ENCODE results near the gene SPTB.

SPTB gene

GRCh38 chr14:64848239-64848638 lies 31.5 kb downstream of the SPTB start:
- no peak for DNase-seq

DNA sequence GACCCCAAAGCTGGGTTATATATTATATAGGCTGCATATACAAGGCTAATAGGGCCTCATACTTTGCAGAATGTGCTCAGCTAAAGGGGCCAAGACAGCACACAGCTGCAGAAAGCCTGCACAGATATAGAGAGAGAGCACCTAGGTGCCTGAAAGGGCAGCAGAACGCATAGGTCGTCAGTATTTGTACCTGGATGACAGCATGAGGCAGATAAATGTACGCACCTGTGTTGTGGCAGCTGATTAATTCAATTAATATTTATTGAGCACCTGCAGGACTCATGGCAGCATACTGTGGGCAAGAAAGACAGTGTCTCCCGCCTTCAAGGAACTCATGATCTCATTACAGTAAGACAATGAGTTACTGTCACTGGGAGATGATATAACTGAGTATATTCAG lies 33.4 kb downstream of the SPTB start:
- no peak for DNase-seq

DNA sequence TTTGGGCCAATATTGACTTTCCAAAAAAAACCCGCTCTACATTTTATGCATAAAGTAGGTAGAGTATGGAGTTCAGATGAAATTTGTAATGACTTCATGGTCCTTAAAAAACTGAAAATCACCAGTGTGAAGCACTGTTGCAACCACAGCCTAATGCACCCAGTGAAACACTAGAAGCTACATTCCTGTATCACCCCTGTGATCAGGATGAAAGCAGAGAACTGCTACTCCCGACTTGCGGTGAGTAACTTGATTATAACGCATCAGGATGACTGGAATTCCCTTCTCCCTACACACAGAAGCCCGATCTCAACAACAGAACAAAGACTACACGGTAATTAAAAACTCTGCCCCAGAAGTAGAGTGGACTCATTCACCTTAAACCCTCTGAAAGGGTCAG lies 33.8 kb downstream of the SPTB start:
- peak; percentile 38 for DNase-seq

- peak; percentile 100 for DNase-seq
Observed at GRCh38 chr14:64844969-64845536, 34.7 kb downstream of the SPTB start.

GRCh38 chr14:64844272-64844671 lies 35.4 kb downstream of the SPTB start:
- no peak for DNase-seq

DNA sequence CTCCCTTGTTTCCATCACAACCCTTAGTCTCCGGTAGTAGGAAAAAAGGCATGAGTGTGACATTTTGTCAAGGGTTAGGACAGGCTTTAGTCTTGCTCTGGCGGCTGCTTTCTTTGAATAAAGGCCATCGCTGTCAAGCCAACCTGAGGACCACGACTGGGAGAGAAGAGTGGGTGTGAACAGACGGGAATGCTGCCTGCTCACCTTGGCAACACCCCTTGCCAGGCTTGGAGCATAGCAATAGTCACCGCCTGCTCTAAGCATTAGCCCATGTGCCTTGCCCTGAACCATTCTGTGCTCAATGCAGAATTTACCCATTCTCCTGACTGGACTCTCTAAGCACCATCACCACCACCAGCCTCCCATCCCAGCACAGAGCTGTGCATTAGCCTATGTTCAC lies 36.2 kb downstream of the SPTB start:
- no peak for DNase-seq

DNA sequence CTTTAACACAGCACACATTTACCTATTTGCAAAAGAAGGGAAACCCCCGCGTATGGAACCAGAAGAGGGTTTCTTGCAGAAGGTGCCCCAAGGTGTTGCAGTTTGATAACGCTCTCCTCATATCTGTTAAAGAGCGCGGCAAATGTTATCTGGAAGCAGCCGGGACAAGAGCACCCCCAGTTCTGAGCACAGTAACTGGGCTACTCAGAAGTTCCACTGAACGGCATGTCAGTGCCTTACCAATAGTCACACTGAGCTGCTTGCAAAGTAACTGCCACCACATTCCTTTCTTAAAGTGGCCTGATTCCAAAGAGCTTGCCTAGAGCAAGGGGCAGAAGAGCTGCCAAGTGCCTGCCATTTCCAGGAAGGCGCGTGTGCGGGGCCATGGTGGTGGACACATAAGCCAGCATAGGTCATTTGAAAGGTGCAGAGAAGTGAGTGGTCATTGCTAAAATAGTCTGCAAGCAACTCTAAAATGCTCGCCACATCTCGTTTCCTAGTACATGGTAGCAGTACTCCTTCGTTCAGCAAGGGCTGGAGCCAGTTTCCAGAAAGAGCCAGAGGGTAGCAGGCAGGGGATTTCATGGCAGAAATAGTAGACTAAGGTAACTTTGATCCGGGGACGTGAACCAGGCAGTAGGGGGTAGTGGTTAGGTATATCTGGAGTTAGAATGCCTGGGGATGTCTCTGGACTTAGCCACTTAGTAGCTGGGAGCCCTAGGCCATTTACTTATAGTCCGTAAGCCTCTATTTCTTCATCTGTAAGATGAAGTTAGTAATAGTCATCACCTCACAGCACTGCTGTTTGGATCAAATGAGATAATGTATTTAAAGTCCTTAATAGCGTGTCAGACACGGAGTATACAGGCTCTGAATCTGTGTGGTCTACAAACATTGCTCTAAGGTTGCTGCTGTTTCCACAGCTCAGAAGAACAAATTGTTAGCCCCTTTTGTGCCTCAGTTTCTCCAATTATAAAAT lies 37.6 kb downstream of the SPTB start:
- peak; percentile 99 for DNase-seq

DNA sequence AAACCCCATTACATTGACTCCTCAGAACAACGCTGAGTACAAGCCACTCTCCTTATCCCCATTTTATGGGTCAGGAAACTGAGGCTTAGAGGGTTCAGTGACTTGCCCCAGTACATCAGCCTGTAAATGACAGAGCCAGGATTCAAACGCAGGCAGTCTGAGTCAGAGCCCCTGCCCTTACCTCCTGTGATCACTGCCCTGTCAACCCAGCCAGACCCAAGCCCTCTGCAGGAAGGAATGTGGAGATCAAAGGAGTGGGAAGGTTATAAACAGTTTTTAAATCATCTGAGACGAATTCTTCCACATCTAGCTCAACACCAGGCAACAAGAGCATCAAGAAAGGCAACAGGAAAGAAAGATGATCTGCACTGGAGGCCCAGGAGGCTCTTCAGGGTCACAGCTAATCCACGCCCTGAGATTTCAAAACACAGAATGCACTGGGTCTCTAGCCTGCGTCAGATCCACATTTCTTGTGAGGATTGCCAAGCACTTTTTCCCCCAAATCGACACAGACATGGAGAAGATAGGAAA lies 38.5 kb downstream of the SPTB start:
- DNase-seq: peak; percentile 84

DNA sequence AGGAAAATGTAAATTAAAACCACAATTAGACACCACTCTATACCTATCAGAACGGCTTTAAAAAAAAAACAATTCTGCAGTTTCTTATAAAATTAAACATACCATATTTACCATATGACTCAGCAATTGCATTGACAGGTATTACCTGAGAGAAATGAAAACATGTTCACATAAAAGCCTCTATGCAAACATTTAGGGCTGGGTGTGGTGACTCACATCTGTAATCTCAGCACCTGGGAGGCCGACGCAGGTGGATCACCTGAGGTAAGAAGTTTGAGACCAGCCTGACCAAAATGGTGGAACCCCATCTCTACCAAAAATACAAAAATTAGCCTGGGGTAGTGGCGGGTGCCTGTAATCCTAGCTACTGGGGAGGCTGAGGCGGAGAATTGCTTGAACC lies 41.1 kb downstream of the SPTB start:
- DNase-seq: no peak

DNA sequence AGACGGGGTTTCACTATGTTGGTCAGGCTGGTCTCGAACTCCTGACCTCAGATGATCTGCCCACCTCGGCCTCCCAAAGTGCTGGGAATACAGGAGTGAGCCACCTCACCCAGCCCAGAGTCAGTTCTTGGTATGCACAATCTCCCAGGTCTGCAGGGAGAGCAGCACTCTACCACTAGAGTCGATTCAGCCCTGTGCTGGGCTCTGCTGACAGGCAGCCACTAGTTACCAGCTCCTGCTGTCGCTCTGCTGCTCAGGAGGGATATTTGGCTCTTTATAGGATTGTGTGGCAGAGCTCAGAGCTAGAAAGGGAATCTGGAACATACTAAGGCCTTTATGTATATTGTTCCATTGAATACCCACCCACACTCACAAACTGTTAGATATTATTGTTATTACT lies 44.3 kb downstream of the SPTB start:
- DNase-seq: no peak

- no peak for DNase-seq
Observed at GRCh38 chr14:64834965-64835364, 44.7 kb downstream of the SPTB start.

DNA sequence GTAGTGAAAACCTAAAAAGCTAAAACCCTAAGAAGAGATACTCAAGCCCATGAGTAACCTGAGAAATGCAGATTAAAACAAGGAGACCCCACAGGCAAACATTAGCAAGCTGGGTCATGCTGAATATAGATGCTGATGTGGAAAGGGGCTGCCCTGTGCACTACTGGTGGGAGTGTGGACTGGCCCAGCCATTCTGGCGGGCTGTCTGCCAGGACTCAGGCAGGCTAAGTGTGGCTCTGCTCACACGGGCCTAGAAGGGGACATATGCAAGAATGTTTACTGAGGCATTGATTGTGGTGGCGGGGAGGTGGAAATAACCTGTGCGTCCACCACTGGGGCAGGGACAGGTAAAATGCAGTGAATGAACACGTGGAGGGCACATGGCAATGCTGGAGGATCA lies 48.3 kb downstream of the SPTB start:
- DNase-seq: no peak

DNA sequence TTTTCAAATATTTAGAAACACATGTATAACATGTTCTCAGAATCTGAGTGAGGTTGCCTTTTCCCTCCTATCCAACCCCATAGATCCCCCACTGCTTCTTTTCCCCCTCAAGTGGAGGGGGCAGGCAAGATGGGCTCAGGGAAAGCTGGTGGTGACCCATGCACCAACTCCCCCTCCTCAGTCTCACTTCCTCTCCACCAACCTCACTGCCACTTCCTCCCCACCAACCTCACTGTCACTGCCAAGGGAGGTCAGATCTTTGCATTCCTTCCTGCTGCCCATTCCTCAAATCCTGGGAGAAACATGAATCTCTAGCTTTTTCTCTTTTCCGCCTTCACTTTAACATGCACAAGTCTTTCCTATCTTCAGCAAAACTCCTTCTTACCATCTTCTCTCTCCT lies 48.7 kb downstream of the SPTB start:
- DNase-seq: no peak

- no peak for DNase-seq
Observed at GRCh38 chr14:64828071-64828470, 51.6 kb downstream of the SPTB start.

DNA sequence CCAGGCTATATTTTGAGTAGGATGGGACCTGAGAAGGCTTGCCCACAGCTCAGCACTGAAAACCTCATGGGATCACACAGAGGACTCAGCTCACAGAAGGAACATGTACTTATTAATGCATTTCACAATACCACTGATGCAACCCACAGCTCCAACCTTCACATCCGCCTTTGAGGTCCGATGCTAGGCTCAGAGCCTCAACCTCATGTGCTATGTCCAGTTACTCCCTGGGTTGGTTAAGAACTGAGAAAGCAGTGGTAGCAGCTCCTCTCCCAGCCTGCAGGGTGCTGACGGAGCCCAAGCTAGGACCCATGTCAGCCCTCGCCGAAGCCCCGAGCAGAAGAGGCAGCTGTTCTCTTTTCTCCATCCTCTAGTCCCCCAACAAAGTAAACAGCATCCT lies 52.9 kb downstream of the SPTB start:
- DNase-seq: no peak

DNA sequence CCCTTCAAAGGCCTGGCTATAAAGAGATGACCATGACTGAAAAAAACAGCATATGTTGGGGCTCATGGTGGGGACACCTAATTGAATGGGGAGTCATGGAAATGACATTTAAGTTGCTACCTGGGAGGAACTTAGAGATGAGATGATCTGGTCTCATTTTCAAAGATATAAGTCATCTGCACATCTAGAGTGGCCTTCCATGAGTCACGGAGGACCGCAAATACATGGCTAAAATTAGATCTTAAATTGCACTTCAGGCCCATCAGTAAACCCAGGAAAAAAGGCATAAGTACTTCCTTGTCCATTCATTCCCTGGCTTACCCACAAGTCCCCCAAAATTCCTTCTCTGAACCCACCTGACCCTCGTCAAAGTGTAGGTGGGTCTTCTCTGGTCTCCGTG lies 53.4 kb downstream of the SPTB start:
- DNase-seq: no peak

DNA sequence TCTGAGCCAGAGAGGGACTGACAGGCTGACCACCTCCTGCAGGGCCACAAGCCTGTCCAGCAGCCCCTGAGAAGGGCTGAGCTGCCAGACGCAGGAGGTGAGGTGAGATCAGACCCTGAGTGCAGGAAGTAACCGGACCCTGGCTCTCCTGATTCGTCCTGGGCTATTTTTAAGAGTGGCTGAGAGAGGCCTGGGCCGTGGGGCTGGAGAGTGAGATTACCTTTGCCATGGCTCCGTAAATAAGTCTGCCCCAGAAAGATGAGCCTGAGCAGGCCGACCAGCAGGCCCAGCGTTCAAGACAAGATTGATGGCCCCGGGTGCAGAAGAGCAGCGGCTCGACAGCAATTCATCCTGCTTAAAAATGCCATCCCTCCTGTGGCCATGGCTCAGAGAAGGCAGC lies 54.2 kb downstream of the SPTB start:
- no peak for DNase-seq

DNA sequence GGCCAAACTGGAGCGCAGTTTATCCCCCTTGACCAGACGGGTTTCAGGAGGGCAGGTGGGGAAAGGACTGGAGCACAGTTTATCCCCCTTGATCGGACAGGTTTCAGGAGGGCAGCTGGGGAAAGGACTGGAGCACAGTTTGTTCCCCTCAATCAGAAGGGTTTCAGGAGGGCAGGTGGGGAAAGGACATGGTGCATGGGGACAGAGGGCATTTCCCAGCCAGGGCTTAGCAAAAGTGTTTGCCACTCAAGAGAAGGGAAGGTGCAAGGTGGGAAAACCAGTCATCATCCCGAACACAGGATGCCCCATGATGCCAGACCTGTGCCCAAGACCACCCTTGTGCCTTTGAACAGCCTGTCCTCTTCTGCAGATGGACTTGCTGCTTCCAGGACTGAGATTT lies 54.7 kb downstream of the SPTB start:
- DNase-seq: no peak

- peak; percentile 71 for DNase-seq
Observed at GRCh38 chr14:64824471-64824870, 55.2 kb downstream of the SPTB start.

- DNase-seq: peak; percentile 79
Observed at GRCh38 chr14:64823305-64823861, 56.3 kb downstream of the SPTB start.

DNA sequence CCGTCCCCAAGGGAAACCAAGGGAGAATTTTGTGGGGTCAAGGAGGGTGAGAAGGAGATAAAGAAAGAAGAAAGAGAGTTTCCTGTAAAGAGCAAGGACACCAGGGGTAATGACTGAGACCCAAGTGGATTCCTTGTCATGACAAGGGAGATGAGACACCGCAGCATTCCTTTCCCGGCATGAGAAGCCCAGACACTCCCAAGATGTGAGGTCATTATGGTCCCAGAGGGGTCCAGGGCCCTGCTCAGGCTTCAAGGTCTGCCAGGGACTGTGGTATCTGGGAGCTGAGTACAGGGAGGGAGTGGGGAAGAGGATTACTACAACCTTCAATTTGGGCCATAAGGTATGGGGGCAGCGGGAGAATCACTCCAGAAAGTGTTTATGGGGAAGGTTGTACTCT lies 58.1 kb downstream of the SPTB start:
- no peak for DNase-seq

GRCh38 chr14:64818151-64818550 lies 61.6 kb downstream of the SPTB start:
- no peak for DNase-seq

GRCh38 chr14:64817631-64818030 lies 62.1 kb downstream of the SPTB start:
- DNase-seq: no peak

GRCh38 chr14:64816221-64816783 lies 63.4 kb downstream of the SPTB start:
- DNase-seq: no peak

Data from hematopoietic multipotent progenitor cell treated with erythropoietin and hydrocortisone succinate and interleukin-3 and kit ligand, for 8 days (in vitro differentiated cells).